ENCODE data around the gene PTTG1IP. TPM values are rescaled to one million over a fixed set of nuclear protein-coding genes. Genes with fewer than 3 reads are reported as not detected.

Gene PTTG1IP
- total and polyA plus RNA-seq, 2 of the 4 experiments (the other 2 are of a cell fraction): 167 to 194 TPM

GRCh38 chr21:44869781-44870747 lies 3.4 kb downstream of the PTTG1IP start:
- in situ Hi-C loops (cut with MboI; ENCODE audit: low sequenced_read_pairs): no loop called here
- Histone ChIP-seq H2AK9ac (replicated peaks; ENCODE audit: low read depth, low read length, poor library complexity) (no peak overlapping the region), H4K91ac (ENCODE audit: insufficient read depth, low read depth, low read length) (peak overlapping the region; percentile 97), H3K23ac (ENCODE audit: low read depth, low read length) (peak overlapping the region; percentile 97), H4K8ac (ENCODE audit: low read depth in 2 of 2, low read length in 2 of 2) (peak overlapping the region; percentile 60 to 70; a peak in 3 of 4 replicates), H3K27me3 (ENCODE audit: control insufficient read depth, insufficient read depth, low read length) (no peaks in the 10 kb centered on the region), H4K20me1 (ENCODE audit: insufficient read depth, low read length) (peaks cover 80% of the 10 kb centered on the region), H3K4me3 (ENCODE audit: insufficient read depth, low read depth, low read length) (peak overlapping the region; percentile 29; the same call in 1 of the 2 replicates), H2AK5ac (ENCODE audit: low read depth, low read length) (peak overlapping the region; percentile 99), H3K4me2 (ENCODE audit: low read depth, low read length) (peak overlapping the region; percentile 92), H3K36me3 (ENCODE audit: control insufficient read depth, insufficient read depth, low read length) (peaks cover 12% of the 10 kb centered on the region), H2BK15ac (ENCODE audit: low read depth, low read length) (peak overlapping the region; percentile 99), H2BK5ac (ENCODE audit: low read depth, low read length, poor library complexity, severe bottlenecking) (peak overlapping the region; percentile 95), H2BK120ac (ENCODE audit: low read depth, low read length) (peak overlapping the region; percentile 96), H3K18ac (ENCODE audit: low read depth, low read length) (peak overlapping the region; percentile 83), H2BK20ac (ENCODE audit: low read depth, low read length) (peak overlapping the region; percentile 91), H3K9me3 (ENCODE audit: control insufficient read depth, insufficient read depth, low read length) (no peaks in the 10 kb centered on the region), H3K4ac (ENCODE audit: low read depth, low read length) (peak overlapping the region; percentile 97), H4K5ac (ENCODE audit: low read depth, low read length) (peak overlapping the region; percentile 63), H3K27ac (ENCODE audit: insufficient read depth, low read length) (peak overlapping the region; percentile 90), H3K56ac (ENCODE audit: extremely low read depth, insufficient read depth, low read length) (peak overlapping the region; percentile 94), H3K9me1 (ENCODE audit: insufficient read depth, low read length) (peaks cover 50% of the 10 kb centered on the region), H2AFZ (replicated peaks; ENCODE audit: low read length, poor library complexity) (no peak overlapping the region), H3K9ac (ENCODE audit: low read depth, low read length) (peak overlapping the region; percentile 47), H3K4me1 (ENCODE audit: control insufficient read depth, insufficient read depth, low read length) (peaks cover 43% of the 10 kb centered on the region), H3K79me1 (ENCODE audit: low read depth in 1 of 2, low read length in 2 of 2) (peaks cover 10 to 77% of the 10 kb centered on the region in 2 experiments), H3K14ac (replicated peaks; ENCODE audit: low read depth, low read length) (peak overlapping the region; percentile 95)
- TSS peak; percentile 15 for BruUV-seq (replicated peaks)
- POLR2A ChIA-PET (ENCODE audit: unreplicated experiment): no interaction called here
- CTCF ChIA-PET: interaction anchor here (0.6 kb wide), 1 partner anchor 269 kb away, joined by 3 read pairs; no protein-coding TSS in a partner anchor
- ATAC-seq (ENCODE audit: low read depth): peak; percentile 37
- WGBS, 2 experiments (ENCODE audit: extremely low coverage in 2 of 2, insufficient read length in 1 of 2): 0% methylated on average over 1 of the region's 19 CpGs; no CpG with 5 or more reads in 1 of the 2 experiments
- DNase-seq: peak; percentile 96
- intact Hi-C loops (cut with micrococcal nuclease): loop anchor here (5.0 to 10.0 kb wide), 4 partner anchors 53 to 265 kb away; partner anchors contain the start of genes SUMO3 and UBE2G2
- dilution Hi-C loops (cut with HindIII; ENCODE audit: low sequenced_read_pairs, unreplicated experiment): no loop called here
- TF ChIP-seq USF2 (IDR thresholded peaks at IDR 0.05; ENCODE audit: low read depth, low read length): no peak
- no peak for TF ChIP-seq POLR2A (IDR thresholded peaks at IDR 0.05; ENCODE audit: low read depth, low read length)
- peak; percentile 55 for TF ChIP-seq BHLHE40 (IDR thresholded peaks at IDR 0.05; ENCODE audit: low read depth, low read length)
- TF ChIP-seq CEBPB (IDR thresholded peaks at IDR 0.05; ENCODE audit: low read depth, low read length): peak; percentile 73
- no peak for TF ChIP-seq NFE2L2 (IDR thresholded peaks at IDR 0.05; ENCODE audit: low read depth, low read length)
- TF ChIP-seq FOS (IDR thresholded peaks at IDR 0.05; ENCODE audit: low read depth, low read length): peak; percentile 92

All from IMR-90 (cell line).